ENCODE data around the gene MBP. TPM values are rescaled to one million over a fixed set of nuclear protein-coding genes. Genes with fewer than 3 reads are reported as not detected.

The MBP gene
- total and polyA plus RNA-seq, 2 donors (not counting 3 experiments of a cell fraction or from before 2014, with no cell fraction given) = 1.7 to 2.3 TPM

DNA sequence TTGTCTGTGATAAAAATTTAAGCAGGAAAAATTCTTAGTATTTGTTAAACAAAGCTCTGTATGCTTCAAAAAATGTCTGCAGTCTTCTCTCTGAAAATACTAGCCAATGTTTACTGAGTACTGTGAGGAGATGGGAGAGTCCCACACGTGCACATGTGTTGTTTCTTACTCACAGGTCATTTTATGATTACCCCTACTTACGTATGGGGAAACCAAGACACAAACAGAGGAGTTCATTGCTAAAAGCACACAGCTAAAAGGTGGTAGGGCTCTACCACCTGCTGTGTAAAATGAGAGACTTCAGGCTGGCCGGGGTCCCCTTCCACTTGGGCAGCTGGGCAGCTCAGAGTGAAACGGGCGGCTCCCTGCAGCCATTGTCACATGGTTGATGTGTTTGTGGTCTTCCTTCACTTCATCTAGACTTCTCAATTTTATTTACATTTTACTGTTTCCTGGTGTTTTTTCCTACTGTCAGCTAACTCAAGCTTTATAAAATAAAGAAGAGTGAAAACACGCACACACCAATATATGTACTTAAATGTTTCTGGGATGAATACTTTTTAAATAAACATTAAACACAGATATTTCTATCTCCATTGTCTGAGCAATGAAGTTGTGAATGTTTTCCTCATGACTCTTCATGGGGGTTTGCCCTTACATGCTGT is 71.2 kb downstream of the MBP start:
- no peak for DNase-seq (ENCODE audit: low read depth, low spot score)
- dilution Hi-C loops (cut with MboI; ENCODE audit: extremely low pct_ligation_motif_present, low sequenced_read_pairs) (no loop called here), intact Hi-C loops (cut with micrococcal nuclease) (no loop called here)
- H3K79me2 ChIP-seq (ENCODE audit: control insufficient read depth, insufficient read depth, low read length) = no peaks in the 10 kb centered on the region
- no TSS peak for BruUV-seq (replicated peaks)
- no peak for FAIRE-seq
- ChIA-PET POLR2A (no interaction called here), CTCF (interaction anchor here (1.0 to 1.4 kb wide), 2 partner anchors 61 to 151 kb away, joined by 8 to 11 read pairs; no protein-coding TSS in a partner anchor)
- H3K4me3 ChIP-seq (replicated peaks in 1 of 3; ENCODE audit: insufficient read depth in 1 of 3, low read depth in 1 of 3, low read length in 3 of 3) = no peak overlapping the region
- H3K4me1 ChIP-seq (ENCODE audit: control insufficient read depth, extremely low read depth, insufficient read depth, low read length) = peaks cover 14% of the 10 kb centered on the region
- H2AFZ ChIP-seq (ENCODE audit: low read depth, low read length) = no peak overlapping the region
- H4K20me1 ChIP-seq (replicated peaks; ENCODE audit: control insufficient read depth, extremely low read depth, insufficient read depth, low read length) = no peaks in the 10 kb centered on the region
- H3K27ac ChIP-seq (ENCODE audit: insufficient read depth, low read depth, low read length) = no peak overlapping the region
- no peaks in the 10 kb centered on the region for H3K9me1 ChIP-seq (replicated peaks; ENCODE audit: control insufficient read depth, extremely low read depth, insufficient read depth, low read length)
- no peaks in the 10 kb centered on the region for H3K36me3 ChIP-seq (ENCODE audit: control insufficient read depth in 2 of 2, extremely low read depth in 1 of 2, insufficient read depth in 2 of 2, low read length in 2 of 2)
- H3K27me3 ChIP-seq (ENCODE audit: control insufficient read depth in 2 of 2, insufficient read depth in 2 of 2, low read length in 2 of 2) = no peaks in the 10 kb centered on the region
- H3K9me3 ChIP-seq (replicated peaks; ENCODE audit: control insufficient read depth, insufficient read depth, low read length) = no peaks in the 10 kb centered on the region
- no peak overlapping the region for H3K4me2 ChIP-seq (ENCODE audit: insufficient read depth, low read length)
- no peak overlapping the region for H3K9ac ChIP-seq (replicated peaks; ENCODE audit: extremely low read depth, insufficient read depth, low read length)
- no peak for TF ChIP-seq JUN (IDR thresholded peaks at IDR 0.05; ENCODE audit: borderline replicate concordance, insufficient read depth, insufficient read length, low read depth)
- TF ChIP-seq EZH2 (IDR thresholded peaks at IDR 0.05; ENCODE audit: borderline replicate concordance, low read depth, low read length, severe bottlenecking) = no peak
- no peak for TF ChIP-seq GATA2 (IDR thresholded peaks at IDR 0.05; ENCODE audit: insufficient read depth, insufficient read length, low read depth, low read length)
- TF ChIP-seq, protein P1, sequence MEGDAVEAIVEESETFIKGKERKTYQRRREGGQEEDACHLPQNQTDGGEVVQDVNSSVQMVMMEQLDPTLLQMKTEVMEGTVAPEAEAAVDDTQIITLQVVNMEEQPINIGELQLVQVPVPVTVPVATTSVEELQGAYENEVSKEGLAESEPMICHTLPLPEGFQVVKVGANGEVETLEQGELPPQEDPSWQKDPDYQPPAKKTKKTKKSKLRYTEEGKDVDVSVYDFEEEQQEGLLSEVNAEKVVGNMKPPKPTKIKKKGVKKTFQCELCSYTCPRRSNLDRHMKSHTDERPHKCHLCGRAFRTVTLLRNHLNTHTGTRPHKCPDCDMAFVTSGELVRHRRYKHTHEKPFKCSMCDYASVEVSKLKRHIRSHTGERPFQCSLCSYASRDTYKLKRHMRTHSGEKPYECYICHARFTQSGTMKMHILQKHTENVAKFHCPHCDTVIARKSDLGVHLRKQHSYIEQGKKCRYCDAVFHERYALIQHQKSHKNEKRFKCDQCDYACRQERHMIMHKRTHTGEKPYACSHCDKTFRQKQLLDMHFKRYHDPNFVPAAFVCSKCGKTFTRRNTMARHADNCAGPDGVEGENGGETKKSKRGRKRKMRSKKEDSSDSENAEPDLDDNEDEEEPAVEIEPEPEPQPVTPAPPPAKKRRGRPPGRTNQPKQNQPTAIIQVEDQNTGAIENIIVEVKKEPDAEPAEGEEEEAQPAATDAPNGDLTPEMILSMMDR (IDR thresholded peaks at IDR 0.05; ENCODE audit: extremely low read depth in 1 of 2, insufficient read depth in 1 of 2, low read depth in 1 of 2, low read length in 2 of 2) = no peak
- TF ChIP-seq POLR2A (IDR thresholded peaks at IDR 0.05; ENCODE audit: low read depth, low read length) = no peak

DNA sequence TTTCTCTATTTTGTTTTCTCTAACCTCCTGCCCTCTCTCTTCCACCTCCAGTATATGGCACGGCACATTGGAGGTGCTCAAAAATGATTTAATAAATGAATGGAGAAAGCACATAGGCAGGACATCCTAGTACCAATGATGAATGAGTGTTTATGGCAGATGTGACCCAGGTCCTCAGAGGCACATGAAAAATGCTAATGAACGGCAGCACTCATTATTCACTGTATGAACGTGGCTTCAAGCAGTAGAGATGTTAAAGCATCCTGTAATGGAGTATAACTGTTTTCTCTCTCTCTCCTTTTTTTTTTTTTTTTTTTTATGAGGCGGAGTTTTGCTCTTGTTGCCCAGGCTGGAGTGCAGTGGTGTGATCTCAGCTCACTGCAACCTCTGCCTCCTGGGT is 72.4 kb downstream of the MBP start:
- dilution Hi-C loops (cut with MboI; ENCODE audit: extremely low pct_ligation_motif_present, low sequenced_read_pairs) = no loop called here
- no peak for FAIRE-seq

More for the DNA sequence above, 72.4 kb downstream of the MBP start:
- Histone ChIP-seq H3K9me3 (replicated peaks; ENCODE audit: control insufficient read depth, insufficient read depth, low read length) (no peaks in the 10 kb centered on the region), H3K27me3 (ENCODE audit: control insufficient read depth in 2 of 2, insufficient read depth in 2 of 2, low read length in 2 of 2) (no peaks in the 10 kb centered on the region), H3K27ac (ENCODE audit: insufficient read depth, low read depth, low read length) (no peak overlapping the region), H3K79me2 (ENCODE audit: control insufficient read depth, insufficient read depth, low read length) (no peaks in the 10 kb centered on the region), H3K9me1 (replicated peaks; ENCODE audit: control insufficient read depth, extremely low read depth, insufficient read depth, low read length) (no peaks in the 10 kb centered on the region), H3K9ac (replicated peaks; ENCODE audit: extremely low read depth, insufficient read depth, low read length) (no peak overlapping the region), H2AFZ (ENCODE audit: low read depth, low read length) (no peak overlapping the region), H4K20me1 (replicated peaks; ENCODE audit: control insufficient read depth, extremely low read depth, insufficient read depth, low read length) (no peaks in the 10 kb centered on the region), H3K4me1 (ENCODE audit: control insufficient read depth, extremely low read depth, insufficient read depth, low read length) (peaks cover 14% of the 10 kb centered on the region), H3K4me3 (replicated peaks in 1 of 3; ENCODE audit: insufficient read depth in 1 of 3, low read depth in 1 of 3, low read length in 3 of 3) (no peak overlapping the region), H3K36me3 (ENCODE audit: control insufficient read depth in 2 of 2, extremely low read depth in 1 of 2, insufficient read depth in 2 of 2, low read length in 2 of 2) (no peaks in the 10 kb centered on the region), H3K4me2 (ENCODE audit: insufficient read depth, low read length) (no peak overlapping the region)
- BruUV-seq (replicated peaks) = no TSS peak
- no peak for DNase-seq (ENCODE audit: low read depth, low spot score)
- TF ChIP-seq, protein P1 (IDR thresholded peaks at IDR 0.05; ENCODE audit: extremely low read depth in 1 of 2, insufficient read depth in 1 of 2, low read depth in 1 of 2, low read length in 2 of 2) = no peak
- ChIA-PET CTCF (interaction anchor here (0.6 kb wide), 1 partner anchor 163 kb away, joined by 4 read pairs; no protein-coding TSS in a partner anchor), POLR2A (no interaction called here)
- intact Hi-C loops (cut with micrococcal nuclease) = no loop called here

Measured in endothelial cell of umbilical vein (primary cell).